ENCODE results near the gene PARS2. TPM values are rescaled to one million over a fixed set of nuclear protein-coding genes. Genes with fewer than 3 reads are reported as not detected.

The PARS2 gene
- total and polyA plus RNA-seq, 2 of the 4 experiments (the other 2 are of a cell fraction): 3.4 to 6.3 TPM

GRCh38 chr1:54738244-54738643 lies 26.1 kb downstream of the PARS2 start:
- no peaks in the 10 kb centered on the region for H3K9me3 ChIP-seq (ENCODE audit: control insufficient read depth, insufficient read depth, low read length)
- no peak overlapping the region for H3K4ac ChIP-seq (ENCODE audit: low read depth, low read length)
- H4K91ac ChIP-seq (ENCODE audit: insufficient read depth, low read depth, low read length): no peak overlapping the region
- H2BK20ac ChIP-seq (ENCODE audit: low read depth, low read length): no peak overlapping the region
- H2BK15ac ChIP-seq (ENCODE audit: low read depth, low read length): no peak overlapping the region
- no peak overlapping the region for H2AK5ac ChIP-seq (ENCODE audit: low read depth, low read length)
- H3K4me1 ChIP-seq (ENCODE audit: control insufficient read depth, insufficient read depth, low read length): no peaks in the 10 kb centered on the region; the same call in 1 of the 2 replicates
- H3K4me2 ChIP-seq (ENCODE audit: low read depth, low read length): no peak overlapping the region
- no CpG with 5 or more reads among the region's 6 CpGs for WGBS, 2 experiments (ENCODE audit: extremely low coverage in 2 of 2, insufficient read length in 1 of 2)
- intact Hi-C loops (cut with micrococcal nuclease): no loop called here
- DNase-seq: no peak
- in situ Hi-C loops (cut with MboI; ENCODE audit: low sequenced_read_pairs): no loop called here
- H3K27me3 ChIP-seq (ENCODE audit: control insufficient read depth, insufficient read depth, low read length): no peaks in the 10 kb centered on the region
- H3K23ac ChIP-seq (ENCODE audit: low read depth, low read length): no peak overlapping the region
- no peak overlapping the region for H3K9ac ChIP-seq (ENCODE audit: low read depth, low read length)
- H3K79me1 ChIP-seq (ENCODE audit: low read depth in 1 of 2, low read length in 2 of 2): 0 out of 4 replicates have a peak, but pooled peaks cover 0 to 6% of the 10 kb centered on the region in 2 experiments
- BruUV-seq (replicated peaks): no TSS peak
- no peak for TF ChIP-seq SMC3 (IDR thresholded peaks at IDR 0.05; ENCODE audit: low read depth, low read length)
- POLR2A ChIA-PET (ENCODE audit: unreplicated experiment): no interaction called here
- dilution Hi-C loops (cut with HindIII; ENCODE audit: low sequenced_read_pairs, unreplicated experiment): no loop called here
- H3K14ac ChIP-seq (replicated peaks; ENCODE audit: low read depth, low read length): no peak overlapping the region
- no peak overlapping the region for H3K4me3 ChIP-seq (ENCODE audit: insufficient read depth, low read depth, low read length)
- H2BK5ac ChIP-seq (ENCODE audit: low read depth, low read length, poor library complexity, severe bottlenecking): no peak overlapping the region
- H3K36me3 ChIP-seq (ENCODE audit: control insufficient read depth, insufficient read depth, low read length): peaks cover 42% of the 10 kb centered on the region
- no peak overlapping the region for H3K27ac ChIP-seq (ENCODE audit: insufficient read depth, low read length)
- no peak for ATAC-seq (ENCODE audit: low read depth)
- no peaks in the 10 kb centered on the region for H3K9me1 ChIP-seq (ENCODE audit: insufficient read depth, low read length)
- no peak overlapping the region for H2BK120ac ChIP-seq (ENCODE audit: low read depth, low read length)
- no peak overlapping the region for H2AK9ac ChIP-seq (replicated peaks; ENCODE audit: low read depth, low read length, poor library complexity)
- H4K20me1 ChIP-seq (ENCODE audit: insufficient read depth, low read length): 0 out of 2 replicates have a peak, but pooled peaks cover 3% of the 10 kb centered on the region
- H4K8ac ChIP-seq (ENCODE audit: low read depth in 2 of 2, low read length in 2 of 2): no peak overlapping the region
- no peak overlapping the region for H3K56ac ChIP-seq (ENCODE audit: extremely low read depth, insufficient read depth, low read length)
- H3K18ac ChIP-seq (ENCODE audit: low read depth, low read length): no peak overlapping the region
- no peak overlapping the region for H4K5ac ChIP-seq (ENCODE audit: low read depth, low read length)
- no peak overlapping the region for H2AFZ ChIP-seq (replicated peaks; ENCODE audit: low read length, poor library complexity)
- CTCF ChIA-PET: no interaction called here
